Endothelial cell of umbilical vein (primary cell): ENCODE measurements around the gene IFNL3. TPM values are rescaled to one million over a fixed set of nuclear protein-coding genes. Genes with fewer than 3 reads are reported as not detected.

ENCODE experiments used
- BruUV-seq: library from RNA; stranded (reverse); fragments of 400-500 nt; replicated peaks from 2 replicates; lab custom pipeline; 2021; lab: Mats Ljungman, UMichigan
- CTCF ChIA-PET: fragments of 300-600, 350-600 bp; sonication (Branson Sonifier 250); formaldehyde crosslinking; loops from one replicate; lab custom pipeline; 2021; ENCODE audit warnings: antibody characterized with exemption, inconsistent platforms; lab: Charles Lee
- POLR2A ChIA-PET: fragments of 300-600, 350-600 bp; sonication (Branson Sonifier 250); formaldehyde crosslinking; loops from one replicate; lab custom pipeline; 2021; ENCODE audit warnings: antibody characterized with exemption, inconsistent platforms; lab: Charles Lee
- DNase-seq: peaks from one replicate; pipeline ENCODE4 v3.0.0-alpha.2; 2011; ENCODE audit warnings: low read depth, low spot score
- FAIRE-seq: peaks from 2 replicates; lab custom pipeline; 2011; peaks lifted over from hg19 to GRCh38; lab: Jason Lieb, UNC
- H2AFZ ChIP-seq: 2 replicates; pipeline ENCODE4 v1.6.0; 2012; ENCODE audit warnings: low read depth, low read length, control low read depth, inconsistent platforms
- H3K27ac ChIP-seq: 2 replicates; pipeline ENCODE4 v1.5.1; 2011; ENCODE audit warnings: low read depth, mild to moderate bottlenecking, control low read depth, low read length, moderate library complexity; ENCODE audit not compliant: insufficient read depth
- H3K27me3 ChIP-seq, 2 experiments: 2 replicates each; pipeline versions ENCODE4 v1.6.0 to v1.6.1; 2011; ENCODE audit warnings: low read length in 2 of 2, mixed read lengths in 1 of 2; ENCODE audit not compliant: control insufficient read depth in 2 of 2, insufficient read depth in 2 of 2
- H3K36me3 ChIP-seq, 2 experiments: 2 replicates in 1 of 2; 3 replicates in 1 of 2; pipeline ENCODE4 v1.5.1; 2011; ENCODE audit warnings: low read length in 2 of 2, mild to moderate bottlenecking in 1 of 2, moderate library complexity in 1 of 2; ENCODE audit not compliant: control insufficient read depth in 2 of 2, insufficient read depth in 2 of 2; ENCODE audit errors: extremely low read depth in 1 of 2
- H3K4me1 ChIP-seq: 3 replicates; pipeline ENCODE4 v1.5.1; 2011; ENCODE audit warnings: mild to moderate bottlenecking, low read length; ENCODE audit not compliant: control insufficient read depth, insufficient read depth; ENCODE audit errors: extremely low read depth
- H3K4me2 ChIP-seq: 2 replicates; pipeline ENCODE4 v1.6.1; 2011; ENCODE audit warnings: low read length, control low read depth, mixed read lengths; ENCODE audit not compliant: insufficient read depth
- H3K4me3 ChIP-seq, 3 experiments: fragments of 200-600 bp in 1 of 3; sonication (generic), shearing (Covaris generic) in 1 of 3; replicated peaks in 1 of 3; 2 replicates each; pipeline ENCODE4 v1.5.1; 2011 to 2016; ENCODE audit warnings: control low read depth in 3 of 3, low read length in 3 of 3, mild to moderate bottlenecking in 2 of 3, inconsistent platforms in 1 of 3, low read depth in 1 of 3, moderate library complexity in 1 of 3; ENCODE audit not compliant: insufficient read depth in 1 of 3
- H3K79me2 ChIP-seq: 2 replicates; pipeline ENCODE4 v1.6.0; 2012; ENCODE audit warnings: low read length, inconsistent platforms; ENCODE audit not compliant: control insufficient read depth, insufficient read depth
- H3K9ac ChIP-seq: replicated peaks from 2 replicates; pipeline ENCODE3; 2011; ENCODE audit warnings: low read length, control low read depth; ENCODE audit not compliant: insufficient read depth; ENCODE audit errors: extremely low read depth
- H3K9me1 ChIP-seq: replicated peaks from 3 replicates; pipeline ENCODE4 v1.6.0; 2011; ENCODE audit warnings: mild to moderate bottlenecking, low read length; ENCODE audit not compliant: control insufficient read depth, insufficient read depth; ENCODE audit errors: extremely low read depth
- H3K9me3 ChIP-seq: replicated peaks from 2 replicates; pipeline ENCODE4 v1.5.1; 2012; ENCODE audit warnings: low read length, inconsistent platforms; ENCODE audit not compliant: control insufficient read depth, insufficient read depth
- H4K20me1 ChIP-seq: replicated peaks from 2 replicates; pipeline ENCODE3; 2011; ENCODE audit warnings: mild to moderate bottlenecking, low read length; ENCODE audit not compliant: control insufficient read depth, insufficient read depth; ENCODE audit errors: extremely low read depth
- EZH2 ChIP-seq: IDR thresholded peaks from 2 replicates; pipeline ENCODE4 v1.6.1; 2012; ENCODE audit warnings: borderline replicate concordance, low read depth, mild to moderate bottlenecking, moderate library complexity, low read length, inconsistent platforms; ENCODE audit not compliant: severe bottlenecking
- FOS ChIP-seq: IDR thresholded peaks from 2 replicates; pipeline ENCODE4 v1.6.1; 2011; ENCODE audit warnings: mild to moderate bottlenecking, low read length, moderate library complexity, borderline replicate concordance; ENCODE audit not compliant: insufficient read depth
- GATA2 ChIP-seq: IDR thresholded peaks from 2 replicates; pipeline ENCODE4 v1.7.0; 2011; ENCODE audit warnings: low read depth, mild to moderate bottlenecking, moderate library complexity, mixed read lengths, low read length; ENCODE audit not compliant: insufficient read length, insufficient read depth
- JUN ChIP-seq: IDR thresholded peaks from 2 replicates; pipeline ENCODE4 v1.6.1; 2011; ENCODE audit warnings: borderline replicate concordance, low read depth; ENCODE audit not compliant: insufficient read length, insufficient read depth
- MAX ChIP-seq: IDR thresholded peaks from 2 replicates; pipeline ENCODE4 v1.6.1; 2011; ENCODE audit not compliant: insufficient read depth, insufficient read length
- MYC ChIP-seq: IDR thresholded peaks from one replicate; pipeline ENCODE4 v1.6.1; 2011; ENCODE audit warnings: mild to moderate bottlenecking, low read depth, low read length
- POLR2A ChIP-seq: IDR thresholded peaks from 2 replicates; pipeline ENCODE4 v1.6.1; 2012; ENCODE audit warnings: low read depth, mild to moderate bottlenecking, control low read depth, low read length
- POLR2AphosphoS5 ChIP-seq: IDR thresholded peaks from 2 replicates; pipeline ENCODE4 v1.6.1; 2012; ENCODE audit warnings: low read depth, mild to moderate bottlenecking, control low read depth, low read length, moderate library complexity; ENCODE audit not compliant: insufficient read depth
- dilution Hi-C: fragments of 300-500 bp; cut with MboI; formaldehyde crosslinking; loops from one replicate; pipeline ENCODE4 v1.15.0; 2019; ENCODE audit warnings: low sequenced_read_pairs; ENCODE audit not compliant: extremely low pct_ligation_motif_present
- intact Hi-C: fragments of 100-400 bp; cut with micrococcal nuclease; formaldehyde crosslinking; loops from one replicate; pipeline ENCODE4 v1.10.0; 2022
- polyA plus RNA-seq, 4 experiments: library from polyadenylated mRNA; depleted of rRNA in 3 of 4; stranded (reverse) in 3 of 4; unstranded in 1 of 4; fragments of >200 nt; gene quantifications; 2 replicates each; pipeline versions ENCODE4 v1.2.1 to v1.2.3, GENCODE V29; 2011 to 2012; ENCODE audit warnings: missing spikeins in 1 of 4
- total RNA-seq: library from RNA; stranded (reverse); gene quantifications from 2 replicates; pipeline ENCODE4 v1.2.3, GENCODE V29; 2021
- TF ChIP-seq, protein P1 (sequence below), 2 donors: IDR thresholded peaks; 1 replicate in 1 of 2; 2 replicates in 1 of 2; pipeline ENCODE4 v1.5.1; 2011; ENCODE audit warnings: low read length in 2 of 2, mild to moderate bottlenecking in 2 of 2, moderate library complexity in 2 of 2, control low read depth in 1 of 2, inconsistent platforms in 1 of 2, low read depth in 1 of 2; ENCODE audit not compliant: insufficient read depth in 1 of 2; ENCODE audit errors: extremely low read depth in 1 of 2

The IFNL3 gene
- total and polyA plus RNA-seq, 2 donors (not counting 3 experiments of a cell fraction or from before 2014, with no cell fraction given) = not detected

GRCh38 chr19:39195755-39196154 is 49.1 kb downstream of the IFNL3 start:
- CTCF ChIA-PET = no interaction called here
- no peaks in the 10 kb centered on the region for H3K4me1 ChIP-seq
- H3K9me1 ChIP-seq = no peaks in the 10 kb centered on the region
- intact Hi-C loops = loop anchor here (5.0 kb wide), 1 partner anchor 143 kb away; no protein-coding TSS in a partner anchor
- dilution Hi-C loops = no loop called here
- H4K20me1 ChIP-seq = no peaks in the 10 kb centered on the region
- H3K36me3 ChIP-seq = no peaks in the 10 kb centered on the region
- peaks cover 28 to 32% of the 10 kb centered on the region in 2 experiments for H3K27me3 ChIP-seq
- BruUV-seq = no TSS peak
- no peak overlapping the region for H3K9ac ChIP-seq
- no peaks in the 10 kb centered on the region for H3K79me2 ChIP-seq
- no peak overlapping the region for H3K27ac ChIP-seq
- H2AFZ ChIP-seq = no peak overlapping the region
- POLR2A ChIA-PET = no interaction called here
- no peak overlapping the region for H3K4me3 ChIP-seq
- H3K4me2 ChIP-seq = no peak overlapping the region
- no peak for FAIRE-seq
- TF ChIP-seq EZH2 = no peak
- no peak for TF ChIP-seq POLR2AphosphoS5
- TF ChIP-seq POLR2A = no peak
- no peak for TF ChIP-seq GATA2
- no peak for TF ChIP-seq MAX
- TF ChIP-seq FOS = no peak
- TF ChIP-seq, protein P1, sequence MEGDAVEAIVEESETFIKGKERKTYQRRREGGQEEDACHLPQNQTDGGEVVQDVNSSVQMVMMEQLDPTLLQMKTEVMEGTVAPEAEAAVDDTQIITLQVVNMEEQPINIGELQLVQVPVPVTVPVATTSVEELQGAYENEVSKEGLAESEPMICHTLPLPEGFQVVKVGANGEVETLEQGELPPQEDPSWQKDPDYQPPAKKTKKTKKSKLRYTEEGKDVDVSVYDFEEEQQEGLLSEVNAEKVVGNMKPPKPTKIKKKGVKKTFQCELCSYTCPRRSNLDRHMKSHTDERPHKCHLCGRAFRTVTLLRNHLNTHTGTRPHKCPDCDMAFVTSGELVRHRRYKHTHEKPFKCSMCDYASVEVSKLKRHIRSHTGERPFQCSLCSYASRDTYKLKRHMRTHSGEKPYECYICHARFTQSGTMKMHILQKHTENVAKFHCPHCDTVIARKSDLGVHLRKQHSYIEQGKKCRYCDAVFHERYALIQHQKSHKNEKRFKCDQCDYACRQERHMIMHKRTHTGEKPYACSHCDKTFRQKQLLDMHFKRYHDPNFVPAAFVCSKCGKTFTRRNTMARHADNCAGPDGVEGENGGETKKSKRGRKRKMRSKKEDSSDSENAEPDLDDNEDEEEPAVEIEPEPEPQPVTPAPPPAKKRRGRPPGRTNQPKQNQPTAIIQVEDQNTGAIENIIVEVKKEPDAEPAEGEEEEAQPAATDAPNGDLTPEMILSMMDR (IDR thresholded peaks at IDR 0.05; ENCODE audit: extremely low read depth in 1 of 2, insufficient read depth in 1 of 2, low read depth in 1 of 2, low read length in 2 of 2) = no peak
- no peak for TF ChIP-seq JUN
- no peak for TF ChIP-seq MYC
- DNase-seq = no peak
- no peaks in the 10 kb centered on the region for H3K9me3 ChIP-seq
